SK-N-SH treated with all-trans-retinoic acid at 6 μM for 48 hours (cell line): Measurements from ENCODE around the gene KLHL17.

Experiments used
- ATAC-seq: fragments of 200-7000 bp; cut with Tn5 transposase; 3 replicates; pipeline ENCODE4 v1.9.1; 2020; ENCODE audit warnings: mild to moderate bottlenecking, moderate library complexity
- ARNTL ChIP-seq: fragments of 450-650 bp; formaldehyde crosslinking; IDR thresholded peaks from 2 replicates; pipeline ENCODE4 v1.5.0; 2020; ENCODE audit warnings: low read depth, mild to moderate bottlenecking, moderate library complexity, borderline replicate concordance
- BACH2 ChIP-seq: fragments of 250-450 bp; sonication (Bioruptor Pico); IDR thresholded peaks from 2 replicates; pipeline ENCODE4 v1.9.0; 2021; ENCODE audit warnings: mild to moderate bottlenecking, borderline replicate concordance
- CSDC2 ChIP-seq: fragments of 250-450 bp; sonication (Bioruptor Pico); IDR thresholded peaks from 2 replicates; pipeline ENCODE4 v1.5.0; 2020; ENCODE audit warnings: mild to moderate bottlenecking, moderate library complexity
- ESRRG ChIP-seq: fragments of 250-450 bp; sonication (Bioruptor Pico); IDR thresholded peaks from 2 replicates; pipeline ENCODE4 v1.6.1; 2021; ENCODE audit warnings: mild to moderate bottlenecking
- GLIS3 ChIP-seq: fragments of 250-450 bp; sonication (Bioruptor Pico); IDR thresholded peaks from 2 replicates; pipeline ENCODE4 v1.5.0; 2020; ENCODE audit warnings: mild to moderate bottlenecking, moderate library complexity
- ISL1 ChIP-seq: fragments of 250-450 bp; sonication (Bioruptor Pico); IDR thresholded peaks from 2 replicates; pipeline ENCODE4 v2.1.2; 2022; ENCODE audit warnings: mild to moderate bottlenecking, moderate library complexity
- OSR1 ChIP-seq: fragments of 250-450 bp; sonication (Bioruptor Pico); IDR thresholded peaks from 2 replicates; pipeline ENCODE4 v1.8.0; 2022; ENCODE audit warnings: moderate library complexity, mild to moderate bottlenecking, inconsistent platforms
- PPARA ChIP-seq: fragments of 250-450 bp; sonication (Bioruptor Pico); IDR thresholded peaks from 2 replicates; pipeline ENCODE4 v1.5.0; 2020; ENCODE audit warnings: mild to moderate bottlenecking, borderline replicate concordance
- RARB ChIP-seq: fragments of 250-450 bp; sonication (Bioruptor Pico); IDR thresholded peaks from 2 replicates; pipeline ENCODE4 v1.8.0; 2021; ENCODE audit warnings: mild to moderate bottlenecking, moderate library complexity
- TOX ChIP-seq: fragments of 250-450 bp; sonication (Bioruptor Pico); IDR thresholded peaks from 2 replicates; pipeline ENCODE4 v1.8.0; 2021; ENCODE audit warnings: mild to moderate bottlenecking, moderate library complexity, borderline replicate concordance
- ZC3H10 ChIP-seq: fragments of 250-450 bp; sonication (Bioruptor Pico); IDR thresholded peaks from 2 replicates; pipeline ENCODE4 v1.5.1; 2021; ENCODE audit warnings: mild to moderate bottlenecking, moderate library complexity
- ZFP3 ChIP-seq: fragments of 250-450 bp; sonication (Bioruptor Pico); IDR thresholded peaks from 2 replicates; pipeline ENCODE4 v1.5.0; 2020; ENCODE audit warnings: mild to moderate bottlenecking, moderate library complexity
- ZFP30 ChIP-seq: fragments of 450-650 bp; formaldehyde crosslinking; IDR thresholded peaks from 2 replicates; pipeline ENCODE4 v1.5.0; 2022; ENCODE audit warnings: mild to moderate bottlenecking, moderate library complexity
- ZNF565 ChIP-seq: fragments of 450-650 bp; formaldehyde crosslinking; conservative IDR thresholded peaks from 2 replicates; pipeline ENCODE4 v1.5.0; 2020; ENCODE audit warnings: low read depth, mild to moderate bottlenecking, moderate library complexity
- ZNF8 ChIP-seq: fragments of 450-650 bp; formaldehyde crosslinking; IDR thresholded peaks from 2 replicates; pipeline ENCODE4 v1.5.0; 2020; ENCODE audit warnings: mild to moderate bottlenecking, moderate library complexity
- TF ChIP-seq, protein P1 (sequence below): fragments of 250-450 bp; sonication (Bioruptor Pico); IDR thresholded peaks from 2 replicates; pipeline ENCODE4 v1.5.1; 2020; ENCODE audit warnings: low read depth, mild to moderate bottlenecking, moderate library complexity
- TF ChIP-seq, protein P2 (sequence below): fragments of 250-450 bp; sonication (Bioruptor Pico); IDR thresholded peaks from 2 replicates; pipeline ENCODE4 v1.8.0; 2021; ENCODE audit warnings: low read depth, mild to moderate bottlenecking, moderate library complexity, borderline replicate concordance
- TF ChIP-seq, protein P3 (sequence below): fragments of 250-450 bp; sonication (Bioruptor Pico); IDR thresholded peaks from 2 replicates; pipeline ENCODE4 v1.5.1; 2021; ENCODE audit warnings: mild to moderate bottlenecking, moderate library complexity

Gene KLHL17

DNA sequence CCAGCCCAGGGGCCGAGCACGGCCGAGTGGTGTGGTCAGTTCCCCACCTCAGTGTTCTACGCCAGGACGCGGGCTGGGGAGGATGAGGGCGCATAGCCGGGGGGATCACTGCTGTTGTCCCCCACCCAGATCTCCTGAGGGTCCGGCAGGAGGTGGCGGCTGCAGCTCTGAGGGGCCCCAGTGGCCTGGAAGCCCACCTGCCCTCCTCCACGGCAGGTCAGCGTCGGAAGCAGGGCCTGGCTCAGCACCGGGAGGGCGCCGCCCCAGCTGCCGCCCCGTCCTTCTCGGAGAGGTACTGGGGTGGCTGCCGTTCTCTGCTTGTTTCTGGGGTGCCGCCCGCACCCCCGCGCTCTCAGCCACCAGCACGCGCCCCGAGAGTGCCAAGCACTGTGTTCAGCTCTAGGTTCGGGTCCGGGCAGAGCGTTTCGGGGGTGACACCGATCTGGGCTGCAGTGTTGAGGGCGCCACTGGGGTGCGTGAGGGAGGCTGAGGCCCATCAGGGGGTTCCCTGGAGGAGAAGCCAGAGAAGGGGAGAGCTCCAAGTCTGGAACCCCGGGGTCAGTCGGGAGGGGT lies 19.3 kb upstream of the KLHL17 start:
- ATAC-seq = peak; percentile 0; the same call in 2 of the 3 replicates
- TF ChIP-seq ESRRG (CRISPR knock-in tag) = no peak
- no peak for TF ChIP-seq PPARA
- TF ChIP-seq, protein P1, sequence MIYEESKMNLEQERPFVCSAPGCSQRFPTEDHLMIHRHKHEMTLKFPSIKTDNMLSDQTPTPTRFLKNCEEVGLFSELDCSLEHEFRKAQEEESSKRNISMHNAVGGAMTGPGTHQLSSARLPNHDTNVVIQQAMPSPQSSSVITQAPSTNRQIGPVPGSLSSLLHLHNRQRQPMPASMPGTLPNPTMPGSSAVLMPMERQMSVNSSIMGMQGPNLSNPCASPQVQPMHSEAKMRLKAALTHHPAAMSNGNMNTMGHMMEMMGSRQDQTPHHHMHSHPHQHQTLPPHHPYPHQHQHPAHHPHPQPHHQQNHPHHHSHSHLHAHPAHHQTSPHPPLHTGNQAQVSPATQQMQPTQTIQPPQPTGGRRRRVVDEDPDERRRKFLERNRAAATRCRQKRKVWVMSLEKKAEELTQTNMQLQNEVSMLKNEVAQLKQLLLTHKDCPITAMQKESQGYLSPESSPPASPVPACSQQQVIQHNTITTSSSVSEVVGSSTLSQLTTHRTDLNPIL = no peak
- no peak for TF ChIP-seq BACH2 (CRISPR knock-in tag)
- no peak for TF ChIP-seq ZFP3 (CRISPR knock-in tag)
- no peak for TF ChIP-seq TOX (CRISPR knock-in tag)
- no peak for TF ChIP-seq GLIS3 (CRISPR knock-in tag)
- no peak for TF ChIP-seq ZNF565 (CRISPR knock-in tag)
- TF ChIP-seq, protein P2, sequence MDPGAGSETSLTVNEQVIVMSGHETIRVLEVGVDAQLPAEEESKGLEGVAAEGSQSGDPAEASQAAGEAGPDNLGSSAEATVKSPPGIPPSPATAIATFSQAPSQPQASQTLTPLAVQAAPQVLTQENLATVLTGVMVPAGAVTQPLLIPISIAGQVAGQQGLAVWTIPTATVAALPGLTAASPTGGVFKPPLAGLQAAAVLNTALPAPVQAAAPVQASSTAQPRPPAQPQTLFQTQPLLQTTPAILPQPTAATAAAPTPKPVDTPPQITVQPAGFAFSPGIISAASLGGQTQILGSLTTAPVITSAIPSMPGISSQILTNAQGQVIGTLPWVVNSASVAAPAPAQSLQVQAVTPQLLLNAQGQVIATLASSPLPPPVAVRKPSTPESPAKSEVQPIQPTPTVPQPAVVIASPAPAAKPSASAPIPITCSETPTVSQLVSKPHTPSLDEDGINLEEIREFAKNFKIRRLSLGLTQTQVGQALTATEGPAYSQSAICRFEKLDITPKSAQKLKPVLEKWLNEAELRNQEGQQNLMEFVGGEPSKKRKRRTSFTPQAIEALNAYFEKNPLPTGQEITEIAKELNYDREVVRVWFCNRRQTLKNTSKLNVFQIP (CRISPR knock-in tag) = no peak
- TF ChIP-seq, protein P3, sequence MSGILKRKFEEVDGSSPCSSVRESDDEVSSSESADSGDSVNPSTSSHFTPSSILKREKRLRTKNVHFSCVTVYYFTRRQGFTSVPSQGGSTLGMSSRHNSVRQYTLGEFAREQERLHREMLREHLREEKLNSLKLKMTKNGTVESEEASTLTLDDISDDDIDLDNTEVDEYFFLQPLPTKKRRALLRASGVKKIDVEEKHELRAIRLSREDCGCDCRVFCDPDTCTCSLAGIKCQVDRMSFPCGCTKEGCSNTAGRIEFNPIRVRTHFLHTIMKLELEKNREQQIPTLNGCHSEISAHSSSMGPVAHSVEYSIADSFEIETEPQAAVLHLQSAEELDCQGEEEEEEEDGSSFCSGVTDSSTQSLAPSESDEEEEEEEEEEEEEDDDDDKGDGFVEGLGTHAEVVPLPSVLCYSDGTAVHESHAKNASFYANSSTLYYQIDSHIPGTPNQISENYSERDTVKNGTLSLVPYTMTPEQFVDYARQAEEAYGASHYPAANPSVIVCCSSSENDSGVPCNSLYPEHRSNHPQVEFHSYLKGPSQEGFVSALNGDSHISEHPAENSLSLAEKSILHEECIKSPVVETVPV (CRISPR knock-in tag) = no peak
- no peak for TF ChIP-seq ZFP30 (CRISPR knock-in tag)
- no peak for TF ChIP-seq ARNTL (CRISPR knock-in tag)
- no peak for TF ChIP-seq OSR1 (CRISPR knock-in tag)
- TF ChIP-seq ZC3H10 (CRISPR knock-in tag) = no peak

DNA sequence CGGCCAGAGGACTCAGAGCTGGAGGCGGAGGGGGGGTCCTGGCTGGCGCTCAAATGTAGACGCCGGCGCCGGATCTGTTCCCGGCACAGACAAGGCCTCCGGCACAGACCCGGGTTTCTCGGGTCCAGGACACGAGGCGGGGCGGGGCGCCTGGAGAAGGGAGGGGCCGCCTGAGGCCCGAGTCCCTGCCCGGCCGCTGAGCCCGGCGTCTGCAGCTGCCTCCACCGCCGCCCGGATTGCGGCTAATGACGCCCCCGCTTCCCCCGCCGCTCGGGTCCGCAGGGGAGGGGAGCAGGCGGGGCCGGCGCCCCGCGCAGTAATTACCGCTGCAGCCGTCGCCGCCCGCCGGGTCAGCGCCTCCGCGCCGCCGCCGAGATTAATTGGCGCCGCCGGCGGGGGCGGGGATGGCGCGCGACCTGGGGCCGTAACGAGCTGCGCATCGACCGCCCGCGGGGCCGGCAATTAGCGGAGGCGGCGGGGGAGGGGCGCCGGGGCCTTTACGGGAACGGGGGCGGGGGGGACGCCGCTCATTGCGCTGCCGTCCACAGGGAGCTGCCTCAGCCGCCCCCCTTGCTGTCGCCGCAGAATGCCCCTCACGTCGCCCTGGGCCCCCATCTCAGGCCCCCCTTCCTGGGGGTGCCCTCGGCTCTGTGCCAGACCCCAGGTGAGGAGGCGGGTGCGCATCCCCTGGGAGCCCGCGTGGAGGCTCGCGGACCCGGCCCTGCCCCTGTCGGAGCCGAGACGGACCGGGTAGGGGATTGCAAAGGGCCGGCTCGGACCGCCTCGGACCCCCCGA lies 18.6 kb upstream of the KLHL17 start:
- peak; percentile 46 for ATAC-seq
- TF ChIP-seq ZFP3 (CRISPR knock-in tag) (peak; percentile 97), PPARA (no peak), BACH2 (CRISPR knock-in tag) (no peak), CSDC2 (no peak), OSR1 (CRISPR knock-in tag) (no peak)

DNA sequence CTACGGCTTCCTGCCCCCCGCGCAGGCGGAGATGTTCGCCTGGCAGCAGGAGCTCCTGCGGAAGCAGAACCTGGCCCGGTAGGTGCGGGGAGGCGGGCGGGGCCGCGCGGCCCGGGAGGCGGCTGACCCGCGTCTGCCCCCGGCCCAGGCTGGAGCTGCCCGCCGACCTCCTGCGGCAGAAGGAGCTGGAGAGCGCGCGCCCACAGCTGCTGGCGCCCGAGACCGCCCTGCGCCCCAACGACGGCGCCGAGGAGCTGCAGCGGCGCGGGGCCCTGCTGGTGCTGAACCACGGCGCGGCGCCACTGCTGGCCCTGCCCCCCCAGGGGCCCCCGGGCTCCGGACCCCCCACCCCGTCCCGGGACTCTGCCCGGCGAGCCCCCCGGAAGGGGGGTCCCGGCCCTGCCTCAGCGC lies 18.0 kb upstream of the KLHL17 start:
- ATAC-seq = no peak
- no peak for TF ChIP-seq GLIS3 (CRISPR knock-in tag)
- no peak for TF ChIP-seq BACH2 (CRISPR knock-in tag)
- TF ChIP-seq ZNF565 (CRISPR knock-in tag) = no peak
- no peak for TF ChIP-seq ZFP3 (CRISPR knock-in tag)
- TF ChIP-seq TOX (CRISPR knock-in tag) = no peak
- TF ChIP-seq ISL1 (CRISPR knock-in tag) = no peak
- TF ChIP-seq, protein P2 (CRISPR knock-in tag) = no peak

DNA sequence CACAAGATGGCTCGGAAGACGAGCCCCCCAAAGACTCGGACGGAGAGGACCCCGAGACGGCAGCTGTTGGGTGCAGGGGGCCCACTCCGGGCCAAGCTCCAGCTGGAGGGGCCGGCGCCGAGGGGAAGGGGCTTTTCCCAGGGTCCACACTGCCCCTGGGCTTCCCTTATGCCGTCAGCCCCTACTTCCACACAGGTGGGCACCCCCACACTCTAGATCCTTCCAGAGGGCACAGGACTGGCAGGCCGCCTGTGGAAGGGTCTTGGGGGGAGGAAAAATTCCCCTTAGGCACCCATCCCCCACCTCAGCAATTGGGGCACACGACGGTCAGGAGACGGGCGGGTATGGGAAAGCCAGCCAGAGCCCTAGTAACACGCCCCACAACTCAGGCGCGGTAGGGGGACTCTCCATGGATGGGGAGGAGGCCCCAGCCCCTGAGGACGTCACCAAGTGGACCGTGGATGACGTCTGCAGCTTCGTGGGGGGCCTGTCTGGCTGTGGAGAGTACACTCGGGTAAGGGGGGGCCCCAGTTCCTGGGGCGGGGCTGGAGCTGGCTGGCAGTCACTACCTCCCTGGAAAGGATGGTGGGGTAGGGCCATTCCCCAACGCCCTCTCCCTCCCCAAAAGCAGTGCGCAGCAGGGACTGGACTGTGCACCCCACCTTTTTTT lies 17.4 kb upstream of the KLHL17 start:
- ATAC-seq = no peak
- TF ChIP-seq CSDC2 (no peak), ZNF8 (CRISPR knock-in tag) (no peak), GLIS3 (CRISPR knock-in tag) (0 out of 2 replicates have a peak, but pooled peaks have one; percentile 4), RARB (CRISPR knock-in tag) (no peak), ISL1 (CRISPR knock-in tag) (no peak), TOX (CRISPR knock-in tag) (no peak)
